ENCODE results near the gene DBF4. TPM values are rescaled to one million over a fixed set of nuclear protein-coding genes. Genes with fewer than 3 reads are reported as not detected.
"Not testable (repeated sequence)": the region's sequence is repeated elsewhere in the genome, so short reads cannot be mapped to it uniquely, and the experiment has no call there.

The DBF4 gene
- total RNA-seq (2021) (47.9 and 52.7 TPM in 2 replicates), Bru-seq, nascent RNA (percentile 92 among the genes with signal in this experiment), BruChase-seq, experiment 1, labeled RNA remaining after a 2-hour chase (percentile 92 among the genes with signal in this experiment), BruChase-seq, experiment 2, labeled RNA remaining after a 6-hour chase (percentile 75 among the genes with signal in this experiment)
- long read RNA-seq, transcript DBF4-201 (12 exons, 3,907 nt) = major isoform, 32 of 57 reads
- long read RNA-seq, transcript DBF4-204 (12 exons, 2,342 nt) = minor isoform, 7 of 57 reads
- long read RNA-seq, partial matches to known transcripts = 0 of 57 reads
- long read RNA-seq, other reads (novel, unspliced or antisense) = 18 of 57 reads

DNA sequence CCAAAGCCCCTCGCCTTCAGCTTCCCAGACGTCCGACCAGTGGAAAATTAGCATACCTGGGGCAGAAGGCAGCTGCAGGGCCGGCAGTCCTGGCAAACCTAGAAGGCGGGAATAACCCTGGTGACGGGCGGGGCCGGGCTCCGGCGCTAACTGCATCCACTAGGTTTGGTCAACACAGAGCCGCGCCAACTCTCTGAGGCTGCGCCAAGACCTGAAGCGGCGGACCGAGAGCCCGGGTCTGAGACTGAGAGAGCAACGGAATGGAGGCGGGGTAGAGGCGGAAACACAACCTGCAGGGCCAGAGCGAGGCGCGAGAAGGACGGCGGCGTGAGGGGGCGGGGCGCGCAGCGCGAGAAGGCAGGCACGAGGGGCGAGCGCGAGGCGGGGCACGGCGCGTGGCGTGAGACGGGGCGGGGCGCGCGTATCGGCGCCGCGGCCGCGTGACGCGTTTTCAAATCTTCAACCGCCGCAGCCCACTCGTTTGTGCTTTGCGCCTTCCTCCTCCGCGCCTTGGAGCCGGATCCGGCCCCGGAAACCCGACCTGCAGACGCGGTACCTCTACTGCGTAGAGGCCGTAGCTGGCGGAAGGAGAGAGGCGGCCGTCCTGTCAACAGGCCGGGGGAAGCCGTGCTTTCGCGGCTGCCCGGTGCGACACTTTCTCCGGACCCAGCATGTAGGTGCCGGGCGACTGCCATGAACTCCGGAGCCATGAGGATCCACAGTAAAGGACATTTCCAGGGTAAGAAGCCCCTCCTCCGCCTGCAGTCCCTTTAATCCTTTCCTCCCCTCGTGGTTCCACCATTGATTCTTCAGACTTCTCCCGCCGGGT lies at the start of gene DBF4, which contains the start of gene SLC25A40:
Gene DBF4, plus strand, starts transcription at position 454 of the 829 bp plus-strand sequence. Its CDS starts 240 bp downstream, at position 694.
Gene SLC25A40, minus strand, starts transcription at position 321 of the 829 bp plus-strand sequence. CDS start 17,633 bp downstream, outside the sequence.
- no TSS peak for BruUV-seq (replicated peaks)
- Histone ChIP-seq H3K4me2 (peak within 1 kb of the TSS; percentile 99), H3K79me2 (ENCODE audit: low read depth) (peaks cover 83% of the 10 kb centered on the region)

DNA sequence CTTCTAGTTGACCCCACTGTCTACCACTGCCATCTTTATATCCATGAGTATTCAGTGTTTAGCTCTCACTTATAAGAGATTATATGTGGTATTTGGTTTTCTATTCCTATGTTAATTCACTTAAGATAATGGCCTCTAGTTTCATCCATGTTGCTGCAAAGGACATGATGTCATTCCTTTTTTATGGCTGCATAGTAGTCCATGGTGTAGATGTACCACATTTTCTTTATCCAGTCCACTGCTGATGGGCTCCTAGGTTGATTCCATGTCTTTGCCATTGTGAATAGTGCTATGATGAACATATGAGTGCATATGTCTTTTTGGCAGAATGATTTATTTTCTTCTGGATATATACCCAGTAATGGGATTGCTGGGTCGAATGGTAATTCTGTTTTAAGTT lies 47.9 kb upstream of the DBF4 start:
- CTCF ChIA-PET; H3K36me3 ChIP-seq (ENCODE audit: low read depth); H3K4me1 ChIP-seq (replicated peaks; ENCODE audit: insufficient read depth); intact Hi-C loops (cut with micrococcal nuclease; ENCODE audit: unreplicated experiment); H3K27ac ChIP-seq; DNase-seq; H3F3A ChIP-seq (ENCODE audit: insufficient read depth, low read depth); H2AFZ ChIP-seq; H3K9me3 ChIP-seq (ENCODE audit: insufficient read depth, low read depth); H3K27me3 ChIP-seq (ENCODE audit: insufficient read depth, low read depth); H3K9me2 ChIP-seq (ENCODE audit: insufficient read depth); H4K20me1 ChIP-seq (ENCODE audit: insufficient read depth); H3K4me2 ChIP-seq; H3K79me2 ChIP-seq (ENCODE audit: low read depth); POLR2A ChIA-PET (ENCODE audit: unreplicated experiment); BruUV-seq (replicated peaks); H3K4me3 ChIP-seq: not testable (repeated sequence)

More for the DNA sequence above, at the start of gene DBF4, which contains the start of gene SLC25A40:
- Histone ChIP-seq H3K27ac (peak within 1 kb of the TSS; percentile 85), H3K4me1 (replicated peaks; ENCODE audit: insufficient read depth) (peaks cover 28% of the 10 kb centered on the region), H3K4me3 (peak within 1 kb of the TSS; percentile 92), H3K9me3 (ENCODE audit: insufficient read depth, low read depth) (no peaks in the 10 kb centered on the region), H3K36me3 (ENCODE audit: low read depth) (0 out of 2 replicates have a peak, but pooled peaks cover 17% of the 10 kb centered on the region), H3F3A (ENCODE audit: insufficient read depth, low read depth) (peaks cover 23% of the 10 kb centered on the region), H3K9me2 (ENCODE audit: insufficient read depth) (no peaks in the 10 kb centered on the region), H2AFZ (peak within 1 kb of the TSS; percentile 98), H4K20me1 (ENCODE audit: insufficient read depth) (no peaks in the 10 kb centered on the region), H3K27me3 (ENCODE audit: insufficient read depth, low read depth) (no peaks in the 10 kb centered on the region)
- ChIA-PET CTCF (interaction anchor here (0.5 to 0.6 kb wide), 2 partner anchors 16 to 650 kb away, joined by 3 read pairs; no protein-coding TSS in a partner anchor), POLR2A (ENCODE audit: unreplicated experiment) (interaction anchor here (0.6 kb wide), 2 partner anchors 39 to 694 kb away, joined by 3 to 5 read pairs; no protein-coding TSS in a partner anchor)
- TF ChIP-seq CTCF (conservative IDR thresholded peaks at IDR 0.05) = no peak
- TF ChIP-seq EZH2 (IDR thresholded peaks at IDR 0.05; ENCODE audit: low read depth) = no peak
- intact Hi-C loops (cut with micrococcal nuclease; ENCODE audit: unreplicated experiment) = loop anchor here (5.0 to 10.0 kb wide), 3 partner anchors 79 to 651 kb away; partner anchors contain the start of gene SRI
- peak; percentile 91 to 99 for DNase-seq

DNA sequence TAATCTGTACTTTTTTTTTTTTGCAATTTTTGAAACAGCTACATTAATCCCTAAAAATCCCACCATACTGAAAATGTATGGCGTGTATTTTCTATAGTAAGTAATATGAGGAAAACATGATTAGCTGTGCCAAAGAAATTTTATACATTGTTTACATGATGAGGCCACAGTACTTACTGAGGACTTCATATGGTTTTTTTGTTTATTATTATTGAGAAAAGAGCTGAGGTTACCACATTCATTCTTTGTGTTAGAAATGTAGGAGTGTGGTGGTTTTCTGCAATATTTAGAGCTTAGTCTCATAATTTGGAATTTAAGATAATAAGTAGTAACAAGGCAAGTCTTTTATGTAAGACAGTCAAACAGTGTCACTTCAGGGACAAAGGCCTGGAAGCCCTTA lies 45.2 kb upstream of the DBF4 start:
- intact Hi-C loops (cut with micrococcal nuclease; ENCODE audit: unreplicated experiment) = no loop called here
- CTCF ChIA-PET = no interaction called here
- BruUV-seq (replicated peaks) = no TSS peak

More for the DNA sequence above, 45.2 kb upstream of the DBF4 start:
- TF ChIP-seq CTCF (conservative IDR thresholded peaks at IDR 0.05) (no peak), EZH2 (IDR thresholded peaks at IDR 0.05; ENCODE audit: low read depth) (no peak)
- Histone ChIP-seq H3K9me2 (ENCODE audit: insufficient read depth) (no peaks in the 10 kb centered on the region), H4K20me1 (ENCODE audit: insufficient read depth) (no peaks in the 10 kb centered on the region), H3K27ac (no peak overlapping the region), H3K27me3 (ENCODE audit: insufficient read depth, low read depth) (no peaks in the 10 kb centered on the region), H2AFZ (no peak overlapping the region), H3F3A (ENCODE audit: insufficient read depth, low read depth) (no peaks in the 10 kb centered on the region), H3K4me2 (no peak overlapping the region), H3K4me3 (no peak overlapping the region), H3K79me2 (ENCODE audit: low read depth) (no peaks in the 10 kb centered on the region), H3K36me3 (ENCODE audit: low read depth) (no peaks in the 10 kb centered on the region), H3K4me1 (replicated peaks; ENCODE audit: insufficient read depth) (no peaks in the 10 kb centered on the region), H3K9me3 (ENCODE audit: insufficient read depth, low read depth) (0 out of 2 replicates have a peak, but pooled peaks cover 8% of the 10 kb centered on the region)
- POLR2A ChIA-PET (ENCODE audit: unreplicated experiment) = interaction anchor here (0.6 kb wide), 1 partner anchor 52 kb away, joined by 3 read pairs; no protein-coding TSS in a partner anchor
- DNase-seq = no peak

Data from PC-9 (cell line).